ENCODE measurements around the gene DNAJB2. TPM values are rescaled to one million over a fixed set of nuclear protein-coding genes. Genes with fewer than 3 reads are reported as not detected.

DNAJB2 gene
- total and polyA plus RNA-seq, 2 donors (not counting 3 experiments of a cell fraction or from before 2014, with no cell fraction given), result 30.4 to 35.0 TPM

GRCh38 chr2:219274361-219274921 is 4.7 kb upstream of the DNAJB2 start:
- dilution Hi-C loops (cut with MboI; ENCODE audit: extremely low pct_ligation_motif_present, low sequenced_read_pairs), result no loop called here
- no peaks in the 10 kb centered on the region for H3K79me2 ChIP-seq (ENCODE audit: control insufficient read depth, insufficient read depth, low read length)
- H3K4me1 ChIP-seq (ENCODE audit: control insufficient read depth, extremely low read depth, insufficient read depth, low read length), result peaks cover 11% of the 10 kb centered on the region
- no peak overlapping the region for H3K27ac ChIP-seq (ENCODE audit: insufficient read depth, low read depth, low read length)
- TF ChIP-seq EZH2 (IDR thresholded peaks at IDR 0.05; ENCODE audit: borderline replicate concordance, low read depth, low read length, severe bottlenecking) (no peak), CTCF (IDR thresholded peaks at IDR 0.05; ENCODE audit: extremely low read depth in 1 of 2, insufficient read depth in 1 of 2, low read depth in 1 of 2, low read length in 2 of 2) (no peak), MAX (IDR thresholded peaks at IDR 0.05; ENCODE audit: insufficient read depth, insufficient read length) (no peak), POLR2A (IDR thresholded peaks at IDR 0.05; ENCODE audit: low read depth, low read length) (no peak), POLR2AphosphoS5 (IDR thresholded peaks at IDR 0.05; ENCODE audit: insufficient read depth, low read depth, low read length) (no peak), GATA2 (IDR thresholded peaks at IDR 0.05; ENCODE audit: insufficient read depth, insufficient read length, low read depth, low read length) (no peak), JUN (IDR thresholded peaks at IDR 0.05; ENCODE audit: borderline replicate concordance, insufficient read depth, insufficient read length, low read depth) (no peak), MYC (IDR thresholded peaks at IDR 0.05; ENCODE audit: low read depth, low read length) (no peak), FOS (IDR thresholded peaks at IDR 0.05; ENCODE audit: borderline replicate concordance, insufficient read depth, low read length) (no peak)
- no peak overlapping the region for H3K4me2 ChIP-seq (ENCODE audit: insufficient read depth, low read length)
- no TSS peak for BruUV-seq (replicated peaks)
- intact Hi-C loops (cut with micrococcal nuclease), result no loop called here
- FAIRE-seq, result no peak
- H3K9me3 ChIP-seq (replicated peaks; ENCODE audit: control insufficient read depth, insufficient read depth, low read length), result no peaks in the 10 kb centered on the region
- CTCF ChIA-PET, result interaction anchor here (0.7 to 1.3 kb wide), 6 partner anchors 11 to 119 kb away, joined by 3 to 13 read pairs (median 3); partner anchors contain the start of genes TUBA4A and TUBA4B
- H3K9ac ChIP-seq (replicated peaks; ENCODE audit: extremely low read depth, insufficient read depth, low read length), result no peak overlapping the region
- H3K36me3 ChIP-seq (ENCODE audit: control insufficient read depth in 2 of 2, extremely low read depth in 1 of 2, insufficient read depth in 2 of 2, low read length in 2 of 2), result no peaks in the 10 kb centered on the region
- H2AFZ ChIP-seq (ENCODE audit: low read depth, low read length), result no peak overlapping the region
- no peaks in the 10 kb centered on the region for H3K9me1 ChIP-seq (replicated peaks; ENCODE audit: control insufficient read depth, extremely low read depth, insufficient read depth, low read length)
- DNase-seq (ENCODE audit: low read depth, low spot score), result no peak
- peaks cover 4 to 8% of the 10 kb centered on the region in 2 experiments for H3K27me3 ChIP-seq (ENCODE audit: control insufficient read depth in 2 of 2, insufficient read depth in 2 of 2, low read length in 2 of 2)
- POLR2A ChIA-PET, result interaction anchor here (0.9 kb wide), 1 partner anchor 25 kb away, joined by 3 read pairs; no protein-coding TSS in a partner anchor
- H4K20me1 ChIP-seq (replicated peaks; ENCODE audit: control insufficient read depth, extremely low read depth, insufficient read depth, low read length), result no peaks in the 10 kb centered on the region
- H3K4me3 ChIP-seq (replicated peaks in 1 of 3; ENCODE audit: insufficient read depth in 1 of 3, low read depth in 1 of 3, low read length in 3 of 3), result no peak overlapping the region

Measured in endothelial cell of umbilical vein (primary cell).